Suprapubic skin (tissue), 4 donors: ENCODE data around the gene SELENBP1. TPM values are rescaled to one million over a fixed set of nuclear protein-coding genes. Genes with fewer than 3 reads are reported as not detected.
"Not testable (repeated sequence)": the region's sequence is repeated elsewhere in the genome, so short reads cannot be mapped to it uniquely, and the experiment has no call there.

Source experiments
- DNase-seq, 2 donors: peaks; one replicate each; pipeline ENCODE4 v3.0.0-alpha.2; 2019; ENCODE audit warnings: low spot score in 2 of 2
- H3K27ac ChIP-seq: fragments of 200-600 bp; sonication (generic); one replicate; pipeline ENCODE4 v1.5.1; 2019
- H3K27me3 ChIP-seq: fragments of 200-600 bp; sonication (generic); one replicate; pipeline ENCODE4 v1.5.1; 2019
- H3K36me3 ChIP-seq: fragments of 200-600 bp; sonication (generic); one replicate; pipeline ENCODE4 v1.5.1; 2019
- H3K4me1 ChIP-seq: fragments of 200-600 bp; sonication (generic); one replicate; pipeline ENCODE4 v1.5.1; 2019
- H3K4me3 ChIP-seq: fragments of 200-600 bp; sonication (generic); one replicate; pipeline ENCODE4 v1.5.1; 2019; ENCODE audit warnings: mild to moderate bottlenecking
- H3K9me3 ChIP-seq: fragments of 200-600 bp; sonication (generic); one replicate; pipeline ENCODE4 v1.5.1; 2019
- CTCF ChIP-seq, 2 donors: fragments of 200-600 bp in 1 of 2; fragments of 450-650 bp in 1 of 2; sonication (generic) in 1 of 2; IDR thresholded peaks; one replicate each; pipeline ENCODE4 v1.5.1; 2016 to 2019; ENCODE audit warnings: antibody characterized with exemption in 2 of 2, mild to moderate bottlenecking in 1 of 2, moderate library complexity in 1 of 2
- EP300 ChIP-seq: sonication (generic); formaldehyde crosslinking; IDR thresholded peaks from one replicate; pipeline ENCODE4 v1.6.1; 2017; ENCODE audit warnings: antibody characterized with exemption
- POLR2A ChIP-seq, 2 donors: fragments of 450-650 bp; IDR thresholded peaks; one replicate each; pipeline ENCODE4 v1.6.1; 2017; ENCODE audit warnings: antibody characterized with exemption in 2 of 2, mild to moderate bottlenecking in 2 of 2, moderate library complexity in 2 of 2
- POLR2AphosphoS5 ChIP-seq, 3 donors: sonication (generic); formaldehyde crosslinking; IDR thresholded peaks; one replicate each; pipeline ENCODE4 v1.6.1; 2017; ENCODE audit warnings: antibody characterized with exemption in 3 of 3
- WGBS: methylation state at CpG from one replicate; pipeline ENCODE4 v1.1.5; 2018; 5-methylcytosine and 5-hydroxymethylcytosine counted together
- total RNA-seq, 4 donors: library from RNA; depleted of rRNA; stranded (reverse); fragments of >200 nt; gene quantifications; one replicate each; pipeline ENCODE4 v1.1.0, GENCODE V29; 2016

Gene SELENBP1
- total RNA-seq, 4 donors from 2014 or later: 32.0 to 67.5 (median 48.7) TPM

- TF ChIP-seq CTCF (IDR thresholded peaks at IDR 0.05) (no peak), POLR2A (IDR thresholded peaks at IDR 0.05) (no peak), EP300 (no peak), POLR2AphosphoS5 (IDR thresholded peaks at IDR 0.05) (no peak)
- no peak overlapping the region for H3K27ac ChIP-seq
- H3K36me3 ChIP-seq: peaks cover 61% of the 10 kb centered on the region
- WGBS: 69% methylated on average over 2 of the region's 2 CpGs
- no peaks in the 10 kb centered on the region for H3K27me3 ChIP-seq
- H3K9me3 ChIP-seq: no peaks in the 10 kb centered on the region
- DNase-seq: no peak
- peaks cover 23% of the 10 kb centered on the region for H3K4me1 ChIP-seq
- H3K4me3 ChIP-seq: no peak overlapping the region
Observed at GRCh38 chr1:151401860-151402259, 29.4 kb upstream of the SELENBP1 start.

- Histone ChIP-seq H3K4me3 (no peak overlapping the region), H3K27me3 (no peaks in the 10 kb centered on the region), H3K9me3 (no peaks in the 10 kb centered on the region), H3K36me3 (peaks cover 55% of the 10 kb centered on the region), H3K27ac (no peak overlapping the region), H3K4me1 (peaks cover 23% of the 10 kb centered on the region)
- TF ChIP-seq POLR2A (IDR thresholded peaks at IDR 0.05): no peak
- no peak for TF ChIP-seq CTCF (IDR thresholded peaks at IDR 0.05)
- no peak for TF ChIP-seq EP300
- TF ChIP-seq POLR2AphosphoS5 (IDR thresholded peaks at IDR 0.05): no peak
- DNase-seq: no peak
- WGBS: 88% methylated on average over 13 of the region's 13 CpGs
Observed at GRCh38 chr1:151401125-151401788, 28.8 kb upstream of the SELENBP1 start.

GRCh38 chr1:151399324-151400171 lies 27.0 kb upstream of the SELENBP1 start, which contains the start of gene PSMB4:
Gene PSMB4 (plus strand): TSS chr1:151399573. CDS start chr1:151399588, 15 bp downstream.
- H3K27me3 ChIP-seq: no peaks in the 10 kb centered on the region
- H3K4me3 ChIP-seq: peak within 1 kb of the TSS; percentile 98
- peak; percentile 58 to 98 (median 97) for TF ChIP-seq POLR2AphosphoS5 (IDR thresholded peaks at IDR 0.05)
- TF ChIP-seq CTCF (IDR thresholded peaks at IDR 0.05): peak in 1 of 2 donors; percentile 30
- peak; percentile 45 to 83 for TF ChIP-seq POLR2A (IDR thresholded peaks at IDR 0.05)
- TF ChIP-seq EP300: no peak
- H3K27ac ChIP-seq: peak within 1 kb of the TSS; percentile 92
- peaks cover 23% of the 10 kb centered on the region for H3K4me1 ChIP-seq
- DNase-seq: peak; percentile 88 to 92
- H3K36me3 ChIP-seq: peaks cover 38% of the 10 kb centered on the region
- under 1% methylated on average over 63 of the region's 63 CpGs for WGBS
- H3K9me3 ChIP-seq: no peaks in the 10 kb centered on the region

- not testable (repeated sequence) for H3K27me3 ChIP-seq, H3K4me3 ChIP-seq, H3K36me3 ChIP-seq, DNase-seq, H3K27ac ChIP-seq, H3K9me3 ChIP-seq
- H3K4me1 ChIP-seq: peaks cover 18% of the 10 kb centered on the region
- WGBS: 78% methylated on average over 5 of the region's 5 CpGs
Observed at GRCh38 chr1:151396265-151396664, 23.8 kb upstream of the SELENBP1 start.

GRCh38 chr1:151393583-151393982 lies 21.1 kb upstream of the SELENBP1 start:
- H3K4me1 ChIP-seq: no peaks in the 10 kb centered on the region
- H3K27ac ChIP-seq: no peak overlapping the region
- no peak overlapping the region for H3K4me3 ChIP-seq
- H3K9me3 ChIP-seq: no peaks in the 10 kb centered on the region
- H3K27me3 ChIP-seq: no peaks in the 10 kb centered on the region
- DNase-seq: no peak
- TF ChIP-seq CTCF (IDR thresholded peaks at IDR 0.05) (no peak), POLR2AphosphoS5 (IDR thresholded peaks at IDR 0.05) (no peak), EP300 (no peak), POLR2A (IDR thresholded peaks at IDR 0.05) (no peak)
- no peaks in the 10 kb centered on the region for H3K36me3 ChIP-seq
